RKO (cell line): ENCODE measurements around the gene AFF3.

Experiments
- DNase-seq: peaks from one replicate; pipeline ENCODE4 v3.0.0-alpha.2; 2016; ENCODE audit warnings: low spot score

AFF3 gene

GRCh38 chr2:99881901-99882591 is 260.3 kb downstream of the AFF3 start:
- no peak for DNase-seq

DNA sequence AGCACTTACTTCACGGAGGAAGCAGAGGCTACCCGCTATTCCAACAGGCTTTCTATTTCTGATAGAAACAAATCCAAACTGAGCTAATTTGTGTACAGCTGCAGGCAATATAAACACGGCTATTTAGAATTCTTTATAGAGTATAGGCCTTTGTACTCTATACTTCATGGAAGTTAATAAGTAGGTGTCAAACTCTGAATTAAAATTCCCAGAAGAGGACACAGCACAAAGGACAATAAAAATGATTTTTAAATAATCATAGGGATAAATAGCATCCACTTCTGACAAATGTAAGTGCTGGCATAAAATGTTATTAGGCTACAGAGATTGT is 261.5 kb downstream of the AFF3 start:
- DNase-seq, result no peak

- DNase-seq, result peak; percentile 71
Observed at GRCh38 chr2:99880148-99880963, 262.0 kb downstream of the AFF3 start.

DNA sequence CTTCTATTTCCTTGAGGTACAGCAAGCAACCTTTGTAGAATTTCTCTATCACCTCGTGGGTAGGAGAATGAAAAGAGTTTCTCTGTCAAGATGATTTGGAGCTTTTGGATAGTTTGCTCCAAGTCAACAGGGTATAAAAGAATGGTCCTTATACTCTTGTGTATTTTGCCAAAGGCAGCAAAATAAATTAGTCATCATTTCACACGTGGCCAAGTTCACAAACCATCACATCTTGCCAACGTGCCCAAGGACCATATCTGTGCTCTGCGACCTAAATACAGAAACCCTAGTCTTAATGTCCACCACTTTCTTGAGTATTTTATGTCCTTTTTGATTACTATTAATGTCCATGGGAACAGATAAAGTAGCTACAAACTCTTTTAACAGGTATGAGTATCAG is 262.9 kb downstream of the AFF3 start:
- DNase-seq, result no peak

DNA sequence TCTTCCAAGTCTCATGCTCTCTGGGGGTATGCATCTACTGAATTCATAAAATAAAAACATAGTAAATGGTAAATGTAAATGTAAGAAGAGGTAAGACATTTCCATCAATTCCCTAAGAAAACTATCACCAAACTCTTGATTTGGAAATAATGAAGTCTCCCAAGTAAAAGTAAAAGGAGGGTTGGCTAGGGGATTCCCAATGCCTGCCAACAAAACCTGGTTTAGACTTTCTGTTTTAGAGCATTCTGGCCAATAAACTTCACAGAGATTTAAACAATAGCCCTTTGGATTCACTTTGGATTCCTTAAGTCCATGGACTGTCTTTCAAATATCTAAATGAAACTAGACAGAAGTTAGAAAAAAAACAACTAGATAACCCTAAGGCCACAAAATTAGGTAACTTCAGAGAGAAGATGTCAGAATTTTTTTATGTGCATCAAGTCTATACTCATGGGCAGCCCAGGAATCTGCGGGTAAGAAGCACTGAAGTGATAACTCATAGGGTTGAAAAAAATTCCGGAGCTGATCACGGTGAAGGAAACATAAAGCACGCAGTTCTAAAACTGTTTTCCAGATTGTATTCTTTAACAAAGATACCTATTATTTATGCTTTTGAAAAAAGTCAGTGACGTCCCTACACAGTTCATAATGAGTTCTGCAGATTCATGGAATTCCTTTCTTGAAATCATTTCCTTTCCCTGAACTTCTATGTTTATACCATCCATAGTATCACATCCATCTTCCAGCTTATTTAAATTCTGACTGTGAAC is 263.6 kb downstream of the AFF3 start:
- no peak for DNase-seq

DNA sequence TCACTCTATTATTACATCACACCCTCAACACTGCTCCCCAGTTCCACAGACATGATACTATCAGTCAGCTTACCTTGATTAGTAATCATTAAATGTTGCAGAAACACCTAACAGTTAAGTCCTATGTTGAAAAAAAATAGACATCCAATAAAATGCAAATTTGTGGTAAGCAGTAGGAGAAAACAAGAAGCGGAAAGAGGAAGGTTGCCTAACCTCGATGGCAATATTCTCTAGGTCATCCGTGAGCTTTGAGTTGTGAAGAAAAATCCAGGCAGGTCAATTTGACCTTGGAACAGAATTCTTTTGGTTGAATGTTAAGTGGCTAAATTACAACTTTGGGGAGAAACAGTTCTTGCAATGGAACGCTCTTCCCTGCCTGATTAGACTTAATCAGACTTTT is 264.4 kb downstream of the AFF3 start:
- DNase-seq, result no peak

GRCh38 chr2:99876956-99877355 is 265.4 kb downstream of the AFF3 start:
- DNase-seq, result no peak

GRCh38 chr2:99875627-99876201 is 266.7 kb downstream of the AFF3 start:
- DNase-seq, result no peak

DNA sequence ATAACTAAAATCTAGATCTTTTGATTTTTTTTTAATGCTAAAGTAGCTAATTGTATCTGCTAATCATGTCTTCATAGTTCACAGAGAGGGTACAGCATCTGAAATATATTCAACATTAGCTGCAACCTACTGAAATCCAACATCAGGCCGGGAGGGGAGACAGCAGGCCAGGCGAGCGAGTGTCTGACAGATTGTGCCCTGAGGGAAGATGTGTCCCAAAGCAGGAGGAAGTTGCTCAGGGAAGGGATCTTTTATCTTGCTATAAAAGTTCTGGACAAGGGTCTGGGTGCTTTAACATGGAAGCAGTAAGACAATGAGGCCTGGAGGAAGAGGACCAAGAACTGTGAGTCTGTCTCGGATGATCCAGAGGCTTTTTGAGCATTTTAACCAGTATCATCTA is 274.1 kb downstream of the AFF3 start:
- no peak for DNase-seq

DNA sequence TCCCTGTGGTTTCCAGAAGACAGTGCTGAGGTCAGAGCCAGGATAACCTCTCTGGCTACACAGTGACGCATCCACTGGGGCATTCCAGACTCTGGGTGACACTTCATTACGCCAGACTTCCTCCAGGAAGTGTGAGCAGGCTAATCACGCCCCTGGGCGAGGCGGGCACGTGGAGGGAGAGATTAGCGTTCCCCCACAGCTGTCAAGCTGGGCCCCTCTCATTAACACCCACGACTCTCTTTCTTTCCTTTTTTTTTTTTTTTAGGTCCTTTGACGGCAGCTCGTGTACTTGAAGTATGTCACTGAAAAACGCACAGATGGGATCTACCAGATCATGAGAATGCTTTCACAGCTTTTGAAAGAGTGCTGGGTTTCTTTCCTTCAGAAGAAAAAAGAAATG is 274.6 kb downstream of the AFF3 start:
- DNase-seq, result peak; percentile 59

DNA sequence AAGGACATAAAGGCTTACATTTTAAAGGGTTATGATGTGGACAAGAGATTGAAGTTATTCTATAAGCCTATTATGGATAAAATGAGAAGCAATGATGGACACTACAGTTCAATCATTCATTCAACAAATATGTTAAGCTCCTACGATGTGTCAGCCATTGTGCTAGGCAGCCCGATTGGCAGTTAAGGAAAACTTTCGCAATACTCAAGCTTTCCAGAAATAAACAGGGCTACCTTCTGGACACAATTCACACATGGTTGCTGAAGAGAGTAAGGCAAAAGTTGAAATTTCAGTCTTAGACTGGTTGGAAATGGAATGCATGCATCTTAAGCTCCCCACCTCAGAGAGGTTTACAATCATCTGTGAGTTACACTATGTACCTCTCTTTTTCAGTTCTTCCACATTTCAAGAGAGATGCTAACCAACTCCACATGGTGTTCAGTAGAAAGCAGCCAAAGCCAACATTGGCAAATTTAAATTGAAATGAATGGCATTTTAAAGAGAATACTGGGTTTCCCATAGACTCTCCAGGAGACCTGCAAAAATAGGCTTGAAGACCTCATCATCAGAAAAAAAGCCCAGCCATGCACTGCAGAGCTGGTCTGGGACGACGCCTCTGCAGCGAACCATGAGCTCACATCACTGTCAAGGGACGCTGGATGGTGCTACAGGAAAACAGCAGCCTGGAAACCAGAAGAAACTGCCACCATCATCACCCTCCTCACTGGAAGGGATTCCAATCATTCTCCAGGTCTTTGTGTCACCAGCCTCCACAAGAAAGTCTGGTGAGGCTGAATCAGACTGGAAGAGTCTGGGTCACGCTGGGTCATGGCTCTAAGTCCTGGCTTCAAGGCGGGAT is 276.3 kb downstream of the AFF3 start:
- no peak for DNase-seq

- DNase-seq, result no peak
Observed at GRCh38 chr2:99864561-99865553, 277.5 kb downstream of the AFF3 start.

DNA sequence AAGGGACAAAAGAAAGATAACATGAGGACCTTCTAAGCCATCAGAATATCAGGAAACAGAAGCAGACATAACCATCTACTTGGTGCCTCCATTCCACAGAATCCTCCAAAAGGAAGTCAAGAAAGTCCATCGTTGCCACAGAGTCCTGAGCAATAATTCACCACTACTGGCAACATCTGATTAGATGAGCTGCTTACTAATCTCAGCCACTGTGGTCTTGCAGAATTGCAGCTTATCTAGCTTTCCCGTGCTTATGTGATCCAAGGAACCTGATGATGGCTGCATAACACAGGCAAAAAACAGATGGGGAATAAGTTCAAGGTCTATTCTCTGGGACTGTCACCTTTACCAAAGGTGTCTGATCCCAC is 278.5 kb downstream of the AFF3 start:
- DNase-seq, result no peak

GRCh38 chr2:99863236-99863902 is 279.0 kb downstream of the AFF3 start:
- no peak for DNase-seq

DNA sequence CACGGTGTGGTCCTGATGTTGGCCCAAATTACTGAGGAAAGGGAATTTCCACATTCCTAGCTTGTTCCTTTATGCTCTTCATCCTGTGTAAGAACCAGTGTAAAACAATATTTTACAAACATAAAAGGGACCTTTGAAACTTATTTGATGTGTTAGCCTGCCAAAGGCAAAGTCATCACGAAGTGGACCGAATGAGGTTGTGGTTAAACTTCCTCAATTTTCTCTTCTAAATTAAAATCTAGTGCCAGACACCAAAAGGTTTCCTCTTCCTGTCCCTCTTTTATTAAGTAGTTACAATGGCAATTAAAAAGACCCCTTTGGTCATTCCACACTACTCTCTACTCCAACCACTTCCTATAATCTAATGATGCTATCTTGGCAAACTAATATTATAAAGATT is 279.8 kb downstream of the AFF3 start:
- DNase-seq, result no peak

- no peak for DNase-seq
Observed at GRCh38 chr2:99861376-99861760, 281.0 kb downstream of the AFF3 start.

GRCh38 chr2:99860720-99861375 is 281.5 kb downstream of the AFF3 start:
- DNase-seq, result no peak

DNA sequence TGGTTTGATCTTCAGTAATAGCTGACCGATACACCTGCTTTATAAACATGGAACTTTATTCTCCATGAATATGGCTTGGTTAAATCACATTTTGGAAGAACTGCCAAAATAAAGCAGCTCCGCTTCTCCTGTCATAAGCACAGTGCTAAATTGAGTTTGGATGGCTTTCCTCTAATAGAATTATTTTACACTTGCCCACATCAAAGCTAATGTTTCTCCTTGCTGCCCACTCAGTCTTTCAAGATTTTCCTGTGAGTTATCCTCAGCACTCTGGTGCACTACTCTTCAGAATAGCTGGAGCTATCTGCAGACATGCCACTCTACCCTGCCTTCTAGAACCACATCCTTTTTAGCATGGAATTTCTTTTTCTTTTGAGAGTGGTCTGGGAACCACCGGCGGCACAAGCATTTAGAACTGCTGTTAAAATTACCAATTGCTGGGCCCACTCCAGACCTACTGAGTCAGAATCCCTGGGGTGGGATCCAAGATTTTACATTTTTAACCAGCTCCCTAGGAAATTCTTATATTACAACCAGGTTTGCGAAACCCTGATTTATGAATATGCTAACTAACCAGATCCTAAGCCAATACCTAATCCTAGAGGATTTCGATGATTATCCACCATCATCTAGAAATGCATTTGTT is 283.3 kb downstream of the AFF3 start:
- DNase-seq, result no peak

GRCh38 chr2:99857867-99858444 is 284.4 kb downstream of the AFF3 start:
- no peak for DNase-seq
